Fibroblast of lung (primary cell): Measurements from ENCODE around the gene LEO1.

Experiments
- CTCF ChIP-seq, 2 donors: IDR thresholded peaks in 1 of 2; conservative IDR thresholded peaks in 1 of 2; 1 replicate in 1 of 2; 2 replicates in 1 of 2; pipeline ENCODE4 v1.5.1; 2011 to 2012; ENCODE audit warnings: low read length in 2 of 2, control low read depth in 1 of 2, inconsistent platforms in 1 of 2, low read depth in 1 of 2, mild to moderate bottlenecking in 1 of 2
- EZH2 ChIP-seq: IDR thresholded peaks from 2 replicates; pipeline ENCODE4 v1.5.1; 2012; ENCODE audit warnings: low read length, control low read depth, mild to moderate bottlenecking; ENCODE audit errors: missing control alignments

GRCh38 chr15:51888593-51889195 lies 82.9 kb downstream of the LEO1 start:
- TF ChIP-seq EZH2 (no peak), CTCF (conservative IDR thresholded peaks at IDR 0.05 in 1 of 2, IDR thresholded peaks at IDR 0.05 in 1 of 2; ENCODE audit: low read depth in 1 of 2, low read length in 2 of 2) (peak; percentile 58 to 77)
